Astrocyte (in vitro differentiated cells and primary cell): ENCODE results near the gene FAM98C. TPM values are rescaled to one million over a fixed set of nuclear protein-coding genes. Genes with fewer than 3 reads are reported as not detected.
A peak's percentile ranks its signal among the peaks of the same experiment; 100 is the strongest.

Experiments used
- DNase-seq: peaks from one replicate; pipeline ENCODE4 v3.0.0-alpha.2; 2010; ENCODE audit warnings: low read depth
- FAIRE-seq: peaks from 2 replicates; lab custom pipeline; 2011; peaks lifted over from hg19 to GRCh38; lab: Jason Lieb, UNC
- H2AFZ ChIP-seq: 2 replicates; pipeline ENCODE4 v1.6.0; 2012; ENCODE audit warnings: low read depth, low read length, inconsistent platforms
- H3K27ac ChIP-seq: 2 replicates; pipeline ENCODE4 v1.5.1; 2011; ENCODE audit warnings: low read depth, low read length, inconsistent platforms
- H3K27me3 ChIP-seq: 2 replicates; pipeline ENCODE4 v1.6.0; 2011; ENCODE audit warnings: low read length, inconsistent platforms; ENCODE audit not compliant: insufficient read depth
- H3K36me3 ChIP-seq: 2 replicates; pipeline ENCODE4 v1.5.1; 2011; ENCODE audit warnings: low read length, inconsistent platforms; ENCODE audit not compliant: insufficient read depth
- H3K4me1 ChIP-seq: 2 replicates; pipeline ENCODE4 v1.5.1; 2011; ENCODE audit warnings: low read length, inconsistent platforms; ENCODE audit not compliant: insufficient read depth
- H3K4me2 ChIP-seq: 2 replicates; pipeline ENCODE4 v1.6.0; 2012; ENCODE audit warnings: low read length, inconsistent platforms
- H3K4me3 ChIP-seq: 2 replicates; pipeline ENCODE4 v1.5.1; 2011; ENCODE audit warnings: low read depth, mild to moderate bottlenecking, low read length, inconsistent platforms; ENCODE audit not compliant: insufficient read depth
- H3K79me2 ChIP-seq: 2 replicates; pipeline ENCODE4 v1.6.0; 2012; ENCODE audit warnings: mild to moderate bottlenecking, low read length, inconsistent platforms; ENCODE audit not compliant: insufficient read depth
- H3K9ac ChIP-seq: 2 replicates; pipeline ENCODE4 v1.6.0; 2012; ENCODE audit warnings: mild to moderate bottlenecking, low read length, inconsistent platforms
- H3K9me3 ChIP-seq: 2 replicates; pipeline ENCODE4 v1.5.1; 2012; ENCODE audit warnings: low read depth, mild to moderate bottlenecking, low read length, inconsistent platforms; ENCODE audit not compliant: insufficient read depth
- H4K20me1 ChIP-seq: 2 replicates; pipeline ENCODE4 v1.6.0; 2012; ENCODE audit warnings: low read length, inconsistent platforms; ENCODE audit not compliant: insufficient read depth
- H3K27ac Mint-ChIP-seq: one replicate; pipeline ENCODE4 v1.8.0; 2021; ENCODE audit warnings: mild to moderate bottlenecking, mixed read lengths; ENCODE audit not compliant: unreplicated experiment
- H3K27me3 Mint-ChIP-seq: one replicate; pipeline ENCODE4 v1.8.0; 2021; ENCODE audit warnings: low read depth, mixed read lengths; ENCODE audit not compliant: unreplicated experiment
- H3K36me3 Mint-ChIP-seq: one replicate; pipeline ENCODE4 v1.8.0; 2021; ENCODE audit warnings: low read depth, mixed read lengths; ENCODE audit not compliant: unreplicated experiment
- H3K4me1 Mint-ChIP-seq: one replicate; pipeline ENCODE4 v1.8.0; 2021; ENCODE audit warnings: low read depth, mixed read lengths; ENCODE audit not compliant: unreplicated experiment
- H3K4me3 Mint-ChIP-seq: one replicate; pipeline ENCODE4 v1.8.0; 2021; ENCODE audit warnings: mild to moderate bottlenecking, moderate library complexity, mixed read lengths; ENCODE audit not compliant: unreplicated experiment
- H3K9me3 Mint-ChIP-seq: one replicate; pipeline ENCODE4 v1.8.0; 2021; ENCODE audit warnings: mild to moderate bottlenecking, mixed read lengths; ENCODE audit not compliant: unreplicated experiment
- CTCF ChIP-seq: IDR thresholded peaks from 2 replicates; pipeline ENCODE4 v1.5.1; 2011; ENCODE audit warnings: low read depth, mild to moderate bottlenecking, inconsistent platforms, low read length, moderate library complexity; ENCODE audit not compliant: insufficient read depth
- EZH2 ChIP-seq: IDR thresholded peaks from 2 replicates; pipeline ENCODE4 v1.6.1; 2012; ENCODE audit warnings: mild to moderate bottlenecking, low read length, inconsistent platforms; ENCODE audit not compliant: insufficient read depth
- total RNA-seq: library from RNA; stranded (reverse); gene quantifications from 2 replicates; pipeline ENCODE4 v1.2.1, GENCODE V29; 2021

Gene FAM98C
- total RNA-seq, 1 donor from 2014 or later = 15.0 TPM

- no peak for FAIRE-seq
- peak overlapping the region; percentile 92 for H2AFZ ChIP-seq
Observed at GRCh38 chr19:38375098-38375493, 27.8 kb upstream of the FAM98C start.

GRCh38 chr19:38375748-38376147 is 27.1 kb upstream of the FAM98C start:
- H3K4me1 ChIP-seq = peaks cover 13% of the 10 kb centered on the region
- H3K27ac ChIP-seq = peak overlapping the region; percentile 92
- peaks cover 7% of the 10 kb centered on the region for H3K36me3 ChIP-seq
- H3K9ac ChIP-seq = peak overlapping the region; percentile 98
- no peaks in the 10 kb centered on the region for H3K9me3 ChIP-seq
- no peak overlapping the region for H2AFZ ChIP-seq
- H3K27me3 Mint-ChIP-seq = peaks cover 11% of the 10 kb centered on the region
- H3K4me2 ChIP-seq = peak overlapping the region; percentile 96
- H3K4me1 Mint-ChIP-seq = peaks cover 8% of the 10 kb centered on the region
- TF ChIP-seq EZH2 (no peak), CTCF (no peak)
- DNase-seq (no peak), FAIRE-seq (no peak)
- peaks cover 50% of the 10 kb centered on the region for H4K20me1 ChIP-seq
- H3K4me3 ChIP-seq = peak overlapping the region; percentile 82
- H3K27me3 ChIP-seq = no peaks in the 10 kb centered on the region
- peak overlapping the region; percentile 99 for H3K27ac Mint-ChIP-seq
- peak overlapping the region; percentile 100 for H3K4me3 Mint-ChIP-seq
- peaks cover 45% of the 10 kb centered on the region for H3K79me2 ChIP-seq
- peaks cover 4% of the 10 kb centered on the region for H3K36me3 Mint-ChIP-seq
- peaks cover 2% of the 10 kb centered on the region for H3K9me3 Mint-ChIP-seq

More at GRCh38 chr19:38375098-38375493, 27.8 kb upstream of the FAM98C start:
- TF ChIP-seq CTCF = no peak
- no peak for TF ChIP-seq EZH2
- no peak for DNase-seq
- Mint-ChIP-seq H3K36me3 (peaks cover 4% of the 10 kb centered on the region), H3K27ac (peak overlapping the region; percentile 99), H3K4me3 (peak overlapping the region; percentile 100), H3K9me3 (peaks cover 2% of the 10 kb centered on the region), H3K27me3 (peaks cover 17% of the 10 kb centered on the region), H3K4me1 (peaks cover 8% of the 10 kb centered on the region)
- Histone ChIP-seq H3K79me2 (peaks cover 45% of the 10 kb centered on the region), H3K9ac (peak overlapping the region; percentile 98), H4K20me1 (peaks cover 43% of the 10 kb centered on the region), H3K36me3 (peaks cover 7% of the 10 kb centered on the region), H3K27ac (peak overlapping the region; percentile 92), H3K4me1 (peaks cover 13% of the 10 kb centered on the region), H3K4me3 (peak overlapping the region; percentile 82), H3K9me3 (no peaks in the 10 kb centered on the region), H3K27me3 (no peaks in the 10 kb centered on the region), H3K4me2 (peak overlapping the region; percentile 96)

- H4K20me1 ChIP-seq = peaks cover 58% of the 10 kb centered on the region
- no peak overlapping the region for H2AFZ ChIP-seq
- FAIRE-seq = no peak
- peaks cover 45% of the 10 kb centered on the region for H3K79me2 ChIP-seq
- no peak overlapping the region for H3K27ac ChIP-seq
- Mint-ChIP-seq H3K4me1 (peaks cover 8% of the 10 kb centered on the region), H3K9me3 (no peaks in the 10 kb centered on the region), H3K36me3 (peaks cover 4% of the 10 kb centered on the region), H3K27ac (no peak overlapping the region), H3K27me3 (peaks cover 4% of the 10 kb centered on the region), H3K4me3 (peak overlapping the region; percentile 100)
- DNase-seq = no peak
- no peaks in the 10 kb centered on the region for H3K27me3 ChIP-seq
- H3K9ac ChIP-seq = no peak overlapping the region
- peaks cover 14% of the 10 kb centered on the region for H3K36me3 ChIP-seq
- H3K4me2 ChIP-seq = peak overlapping the region; percentile 96
- no peak for TF ChIP-seq CTCF
- TF ChIP-seq EZH2 = no peak
- H3K4me1 ChIP-seq = peaks cover 13% of the 10 kb centered on the region
- no peaks in the 10 kb centered on the region for H3K9me3 ChIP-seq
- no peak overlapping the region for H3K4me3 ChIP-seq
Observed at GRCh38 chr19:38376576-38376975, 26.3 kb upstream of the FAM98C start.
